ENCODE data around the gene CCDC24. TPM values are rescaled to one million over a fixed set of nuclear protein-coding genes. Genes with fewer than 3 reads are reported as not detected.
A peak's percentile ranks its signal among the peaks of the same experiment; 100 is the strongest.

CCDC24 gene
- total and polyA plus RNA-seq, 2 of the 13 experiments (the other 11 are each of a cell fraction or from before 2014, with no cell fraction given) = 1.4 to 2.9 TPM

- TF ChIP-seq, protein P1, sequence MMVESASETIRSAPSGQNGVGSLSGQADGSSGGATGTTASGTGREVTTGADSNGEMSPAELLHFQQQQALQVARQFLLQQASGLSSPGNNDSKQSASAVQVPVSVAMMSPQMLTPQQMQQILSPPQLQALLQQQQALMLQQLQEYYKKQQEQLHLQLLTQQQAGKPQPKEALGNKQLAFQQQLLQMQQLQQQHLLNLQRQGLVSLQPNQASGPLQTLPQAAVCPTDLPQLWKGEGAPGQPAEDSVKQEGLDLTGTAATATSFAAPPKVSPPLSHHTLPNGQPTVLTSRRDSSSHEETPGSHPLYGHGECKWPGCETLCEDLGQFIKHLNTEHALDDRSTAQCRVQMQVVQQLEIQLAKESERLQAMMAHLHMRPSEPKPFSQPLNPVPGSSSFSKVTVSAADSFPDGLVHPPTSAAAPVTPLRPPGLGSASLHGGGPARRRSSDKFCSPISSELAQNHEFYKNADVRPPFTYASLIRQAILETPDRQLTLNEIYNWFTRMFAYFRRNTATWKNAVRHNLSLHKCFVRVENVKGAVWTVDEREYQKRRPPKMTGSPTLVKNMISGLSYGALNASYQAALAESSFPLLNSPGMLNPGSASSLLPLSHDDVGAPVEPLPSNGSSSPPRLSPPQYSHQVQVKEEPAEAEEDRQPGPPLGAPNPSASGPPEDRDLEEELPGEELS (CRISPR knock-in tag; IDR thresholded peaks at IDR 0.05) = 0 out of 2 replicates have a peak, but pooled peaks have one; percentile 17
- TF ChIP-seq, protein P2, sequence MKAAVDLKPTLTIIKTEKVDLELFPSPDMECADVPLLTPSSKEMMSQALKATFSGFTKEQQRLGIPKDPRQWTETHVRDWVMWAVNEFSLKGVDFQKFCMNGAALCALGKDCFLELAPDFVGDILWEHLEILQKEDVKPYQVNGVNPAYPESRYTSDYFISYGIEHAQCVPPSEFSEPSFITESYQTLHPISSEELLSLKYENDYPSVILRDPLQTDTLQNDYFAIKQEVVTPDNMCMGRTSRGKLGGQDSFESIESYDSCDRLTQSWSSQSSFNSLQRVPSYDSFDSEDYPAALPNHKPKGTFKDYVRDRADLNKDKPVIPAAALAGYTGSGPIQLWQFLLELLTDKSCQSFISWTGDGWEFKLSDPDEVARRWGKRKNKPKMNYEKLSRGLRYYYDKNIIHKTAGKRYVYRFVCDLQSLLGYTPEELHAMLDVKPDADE (CRISPR knock-in tag; IDR thresholded peaks at IDR 0.05) = 0 out of 2 replicates have a peak, but pooled peaks have one; percentile 32
- TF ChIP-seq SIN3B (IDR thresholded peaks at IDR 0.05; ENCODE audit: low read length) (no peak), SKIL (CRISPR knock-in tag; IDR thresholded peaks at IDR 0.05; ENCODE audit: borderline replicate concordance) (0 out of 2 replicates have a peak, but pooled peaks have one; percentile 29), HES4 (CRISPR knock-in tag; IDR thresholded peaks at IDR 0.05; ENCODE audit: borderline replicate concordance) (0 out of 2 replicates have a peak, but pooled peaks have one; percentile 18)
- TF ChIP-seq, protein P3, sequence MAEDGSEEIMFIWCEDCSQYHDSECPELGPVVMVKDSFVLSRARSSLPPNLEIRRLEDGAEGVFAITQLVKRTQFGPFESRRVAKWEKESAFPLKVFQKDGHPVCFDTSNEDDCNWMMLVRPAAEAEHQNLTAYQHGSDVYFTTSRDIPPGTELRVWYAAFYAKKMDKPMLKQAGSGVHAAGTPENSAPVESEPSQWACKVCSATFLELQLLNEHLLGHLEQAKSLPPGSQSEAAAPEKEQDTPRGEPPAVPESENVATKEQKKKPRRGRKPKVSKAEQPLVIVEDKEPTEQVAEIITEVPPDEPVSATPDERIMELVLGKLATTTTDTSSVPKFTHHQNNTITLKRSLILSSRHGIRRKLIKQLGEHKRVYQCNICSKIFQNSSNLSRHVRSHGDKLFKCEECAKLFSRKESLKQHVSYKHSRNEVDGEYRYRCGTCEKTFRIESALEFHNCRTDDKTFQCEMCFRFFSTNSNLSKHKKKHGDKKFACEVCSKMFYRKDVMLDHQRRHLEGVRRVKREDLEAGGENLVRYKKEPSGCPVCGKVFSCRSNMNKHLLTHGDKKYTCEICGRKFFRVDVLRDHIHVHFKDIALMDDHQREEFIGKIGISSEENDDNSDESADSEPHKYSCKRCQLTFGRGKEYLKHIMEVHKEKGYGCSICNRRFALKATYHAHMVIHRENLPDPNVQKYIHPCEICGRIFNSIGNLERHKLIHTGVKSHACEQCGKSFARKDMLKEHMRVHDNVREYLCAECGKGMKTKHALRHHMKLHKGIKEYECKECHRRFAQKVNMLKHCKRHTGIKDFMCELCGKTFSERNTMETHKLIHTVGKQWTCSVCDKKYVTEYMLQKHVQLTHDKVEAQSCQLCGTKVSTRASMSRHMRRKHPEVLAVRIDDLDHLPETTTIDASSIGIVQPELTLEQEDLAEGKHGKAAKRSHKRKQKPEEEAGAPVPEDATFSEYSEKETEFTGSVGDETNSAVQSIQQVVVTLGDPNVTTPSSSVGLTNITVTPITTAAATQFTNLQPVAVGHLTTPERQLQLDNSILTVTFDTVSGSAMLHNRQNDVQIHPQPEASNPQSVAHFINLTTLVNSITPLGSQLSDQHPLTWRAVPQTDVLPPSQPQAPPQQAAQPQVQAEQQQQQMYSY (CRISPR knock-in tag; IDR thresholded peaks at IDR 0.05) = peak; percentile 90
- TF ChIP-seq, protein P4, sequence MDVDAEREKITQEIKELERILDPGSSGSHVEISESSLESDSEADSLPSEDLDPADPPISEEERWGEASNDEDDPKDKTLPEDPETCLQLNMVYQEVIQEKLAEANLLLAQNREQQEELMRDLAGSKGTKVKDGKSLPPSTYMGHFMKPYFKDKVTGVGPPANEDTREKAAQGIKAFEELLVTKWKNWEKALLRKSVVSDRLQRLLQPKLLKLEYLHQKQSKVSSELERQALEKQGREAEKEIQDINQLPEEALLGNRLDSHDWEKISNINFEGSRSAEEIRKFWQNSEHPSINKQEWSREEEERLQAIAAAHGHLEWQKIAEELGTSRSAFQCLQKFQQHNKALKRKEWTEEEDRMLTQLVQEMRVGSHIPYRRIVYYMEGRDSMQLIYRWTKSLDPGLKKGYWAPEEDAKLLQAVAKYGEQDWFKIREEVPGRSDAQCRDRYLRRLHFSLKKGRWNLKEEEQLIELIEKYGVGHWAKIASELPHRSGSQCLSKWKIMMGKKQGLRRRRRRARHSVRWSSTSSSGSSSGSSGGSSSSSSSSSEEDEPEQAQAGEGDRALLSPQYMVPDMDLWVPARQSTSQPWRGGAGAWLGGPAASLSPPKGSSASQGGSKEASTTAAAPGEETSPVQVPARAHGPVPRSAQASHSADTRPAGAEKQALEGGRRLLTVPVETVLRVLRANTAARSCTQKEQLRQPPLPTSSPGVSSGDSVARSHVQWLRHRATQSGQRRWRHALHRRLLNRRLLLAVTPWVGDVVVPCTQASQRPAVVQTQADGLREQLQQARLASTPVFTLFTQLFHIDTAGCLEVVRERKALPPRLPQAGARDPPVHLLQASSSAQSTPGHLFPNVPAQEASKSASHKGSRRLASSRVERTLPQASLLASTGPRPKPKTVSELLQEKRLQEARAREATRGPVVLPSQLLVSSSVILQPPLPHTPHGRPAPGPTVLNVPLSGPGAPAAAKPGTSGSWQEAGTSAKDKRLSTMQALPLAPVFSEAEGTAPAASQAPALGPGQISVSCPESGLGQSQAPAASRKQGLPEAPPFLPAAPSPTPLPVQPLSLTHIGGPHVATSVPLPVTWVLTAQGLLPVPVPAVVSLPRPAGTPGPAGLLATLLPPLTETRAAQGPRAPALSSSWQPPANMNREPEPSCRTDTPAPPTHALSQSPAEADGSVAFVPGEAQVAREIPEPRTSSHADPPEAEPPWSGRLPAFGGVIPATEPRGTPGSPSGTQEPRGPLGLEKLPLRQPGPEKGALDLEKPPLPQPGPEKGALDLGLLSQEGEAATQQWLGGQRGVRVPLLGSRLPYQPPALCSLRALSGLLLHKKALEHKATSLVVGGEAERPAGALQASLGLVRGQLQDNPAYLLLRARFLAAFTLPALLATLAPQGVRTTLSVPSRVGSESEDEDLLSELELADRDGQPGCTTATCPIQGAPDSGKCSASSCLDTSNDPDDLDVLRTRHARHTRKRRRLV (CRISPR knock-in tag; IDR thresholded peaks at IDR 0.05) = no peak
These were observed 16.0 kb upstream of the CCDC24 start (continued) for GRCh38 chr1:43975249-43975961.

Data from HepG2 (cell line).